Epithelial cell of prostate (primary cell): ENCODE data around the gene SORL1-AS1.

Experiments
- DNase-seq: peaks from one replicate; pipeline ENCODE4 v3.0.0-alpha.2; 2011; ENCODE audit warnings: low read depth, low spot score
- H3K27ac ChIP-seq: fragments of 450-650 bp; 2 replicates; pipeline ENCODE4 v1.5.1; 2017; ENCODE audit warnings: mild to moderate bottlenecking

SORL1-AS1 gene

DNA sequence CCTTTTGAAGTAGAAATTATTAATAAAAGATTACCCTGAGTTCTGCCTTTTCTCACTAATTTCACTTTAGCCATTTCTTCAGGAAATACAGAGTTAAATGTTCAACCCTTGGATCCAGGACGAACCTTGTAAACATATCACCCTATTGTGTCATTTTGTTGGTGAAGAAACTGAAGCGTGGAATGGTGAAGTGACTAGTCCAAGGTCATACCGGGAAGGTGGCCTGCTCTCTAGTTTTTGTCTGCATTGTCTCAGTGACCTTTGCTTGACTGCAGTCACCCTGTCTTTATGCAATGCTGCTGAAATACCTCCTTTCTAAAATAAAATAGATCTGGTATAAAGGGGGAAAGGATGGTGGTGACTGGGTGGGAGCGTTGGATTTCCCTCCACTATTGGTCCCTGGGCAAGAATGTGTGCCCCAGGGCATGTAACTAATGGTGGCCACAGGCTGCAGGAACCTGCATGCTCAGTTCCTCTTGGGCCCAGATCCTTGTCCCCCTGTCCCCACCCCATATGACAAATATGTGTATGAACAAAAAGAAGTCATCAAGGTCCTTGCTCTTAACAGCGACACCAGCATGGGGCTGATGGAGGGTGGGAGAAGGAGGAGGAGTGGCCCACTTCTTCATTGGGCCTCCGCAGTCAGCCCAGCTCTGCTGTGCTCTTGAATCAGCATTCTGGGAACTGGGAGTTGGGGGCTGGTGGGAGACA lies 977 bp upstream of the SORL1-AS1 start:
- DNase-seq: no peak
- H3K27ac ChIP-seq: no peak overlapping the region

- peak within 1 kb of the TSS; percentile 36 for H3K27ac ChIP-seq
- DNase-seq: no peak
Measured at GRCh38 chr11:121451986-121452608, 670 bp downstream of the SORL1-AS1 start, which contains the start of gene SORL1. SORL1 (plus strand) TSS chr11:121452314; CDS start chr11:121452332, 18 bp downstream.

- peak overlapping the region; percentile 36 for H3K27ac ChIP-seq
- no peak for DNase-seq
Measured at GRCh38 chr11:121451178-121451985, 1.4 kb downstream of the SORL1-AS1 start.

DNA sequence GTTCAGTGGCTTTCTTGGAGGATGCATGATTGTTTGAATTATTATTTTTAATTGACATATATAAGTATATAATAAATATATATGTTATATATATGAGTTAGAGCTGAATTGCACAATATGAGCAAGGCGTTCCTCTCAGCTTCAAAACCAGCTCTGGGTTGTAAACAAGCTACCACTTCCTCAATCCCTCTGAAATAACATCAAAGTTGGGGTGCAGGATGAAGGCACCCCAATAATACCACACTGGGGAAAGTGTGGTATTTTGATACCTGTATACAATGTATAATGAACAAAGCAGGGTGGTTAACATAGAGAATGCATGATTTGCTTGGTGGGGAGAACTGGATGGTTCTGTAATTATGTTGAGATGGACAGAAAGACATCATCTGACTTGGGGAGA lies 2.4 kb downstream of the SORL1-AS1 start:
- no peak overlapping the region for H3K27ac ChIP-seq
- DNase-seq: no peak

GRCh38 chr11:121449626-121450025 lies 3.1 kb downstream of the SORL1-AS1 start:
- DNase-seq: no peak
- H3K27ac ChIP-seq: no peak overlapping the region

DNA sequence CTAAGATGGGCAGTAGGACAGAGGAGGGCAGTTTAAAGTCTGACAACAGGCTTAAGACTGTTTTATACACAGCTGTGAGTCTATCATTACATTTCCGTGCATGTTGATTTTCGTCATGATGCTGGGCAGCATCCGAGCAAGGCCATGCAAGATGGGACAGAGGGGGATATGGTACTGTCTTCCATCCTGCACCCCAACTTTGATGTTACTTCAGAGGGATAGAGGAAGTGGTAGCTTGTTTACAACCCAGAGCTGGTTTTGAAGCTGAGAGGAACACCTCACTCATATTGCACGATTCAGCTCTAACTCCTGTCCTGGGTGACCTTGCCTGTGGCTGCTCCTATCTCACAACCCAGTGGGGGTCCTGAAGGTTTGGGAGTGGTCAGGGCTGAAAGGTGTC lies 3.6 kb downstream of the SORL1-AS1 start:
- no peak overlapping the region for H3K27ac ChIP-seq
- DNase-seq: no peak

GRCh38 chr11:121448431-121448941 lies 4.3 kb downstream of the SORL1-AS1 start:
- no peak for DNase-seq
- no peak overlapping the region for H3K27ac ChIP-seq

DNA sequence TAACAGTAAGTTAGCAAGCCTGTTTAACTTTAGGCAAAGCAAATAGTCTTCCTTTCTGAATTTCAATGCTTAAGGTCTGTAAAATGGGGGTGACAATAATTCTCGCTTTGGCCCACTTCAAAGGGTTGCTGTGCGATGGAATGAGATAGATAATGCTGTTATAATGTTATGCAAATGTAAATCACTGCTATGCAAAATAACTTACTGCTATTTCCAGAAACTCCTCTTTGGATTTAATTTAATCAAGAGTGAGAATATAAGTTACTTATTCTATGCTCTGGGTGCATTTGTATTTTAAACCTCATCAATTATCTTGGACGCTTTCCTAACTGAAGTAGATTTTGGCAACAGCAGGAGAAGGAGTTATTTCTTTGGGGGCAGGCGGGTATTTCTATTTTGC lies 4.8 kb downstream of the SORL1-AS1 start:
- H3K27ac ChIP-seq: no peak overlapping the region
- no peak for DNase-seq

GRCh38 chr11:121446752-121447156 lies 6.0 kb downstream of the SORL1-AS1 start:
- H3K27ac ChIP-seq: no peak overlapping the region
- no peak for DNase-seq

DNA sequence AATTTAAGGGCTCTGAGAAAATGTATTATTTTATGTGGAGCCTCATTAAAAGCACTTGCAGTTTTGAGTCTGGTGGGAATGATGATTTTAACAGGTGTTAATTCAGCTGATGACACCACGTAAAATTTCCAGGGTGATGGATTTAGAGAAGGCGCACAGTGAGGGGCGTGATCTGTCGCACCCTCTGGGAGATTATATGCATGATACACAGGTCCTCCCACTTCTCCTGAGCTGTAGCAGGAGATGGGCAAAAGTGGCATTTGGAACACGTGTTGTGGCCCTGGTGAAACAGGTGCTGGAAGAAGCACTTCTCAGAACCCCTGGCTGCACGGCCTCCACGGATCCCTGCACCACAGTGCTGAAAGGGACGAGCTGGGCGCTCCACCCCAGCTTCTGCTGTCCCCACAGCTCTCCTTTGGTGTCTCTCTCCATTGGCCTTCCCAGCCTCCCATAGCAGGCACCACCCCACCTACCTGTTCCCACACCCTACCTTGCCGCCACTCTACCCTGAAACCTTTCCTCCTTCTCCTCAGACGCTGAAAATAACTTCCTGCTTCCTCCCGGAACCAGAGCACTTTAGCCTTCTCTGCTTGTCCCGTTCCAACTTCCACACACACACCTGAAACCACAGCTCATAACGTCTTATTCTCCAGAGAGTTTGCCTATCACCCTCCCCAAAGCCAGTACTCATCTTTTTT lies 7.5 kb downstream of the SORL1-AS1 start:
- no peak overlapping the region for H3K27ac ChIP-seq
- DNase-seq: no peak

DNA sequence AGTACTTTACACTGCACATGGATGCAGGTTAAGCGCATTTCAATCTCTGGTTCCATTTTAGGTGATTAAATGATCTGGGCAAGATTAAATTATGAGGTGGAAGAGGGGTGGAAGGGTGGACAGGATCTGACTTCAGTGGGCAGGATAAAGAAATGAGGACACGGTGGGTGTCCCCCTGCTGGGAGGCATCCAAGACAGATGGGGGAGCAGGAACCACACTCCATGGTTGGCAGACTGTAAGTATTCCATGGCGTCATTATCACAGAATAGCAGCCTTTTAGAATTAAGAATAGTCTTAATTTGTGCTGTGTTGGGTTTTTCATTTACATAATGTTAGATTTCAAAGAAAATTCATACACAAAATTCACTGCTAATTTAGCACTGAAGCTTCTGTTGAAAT lies 8.2 kb downstream of the SORL1-AS1 start:
- no peak for DNase-seq
- no peak overlapping the region for H3K27ac ChIP-seq

DNA sequence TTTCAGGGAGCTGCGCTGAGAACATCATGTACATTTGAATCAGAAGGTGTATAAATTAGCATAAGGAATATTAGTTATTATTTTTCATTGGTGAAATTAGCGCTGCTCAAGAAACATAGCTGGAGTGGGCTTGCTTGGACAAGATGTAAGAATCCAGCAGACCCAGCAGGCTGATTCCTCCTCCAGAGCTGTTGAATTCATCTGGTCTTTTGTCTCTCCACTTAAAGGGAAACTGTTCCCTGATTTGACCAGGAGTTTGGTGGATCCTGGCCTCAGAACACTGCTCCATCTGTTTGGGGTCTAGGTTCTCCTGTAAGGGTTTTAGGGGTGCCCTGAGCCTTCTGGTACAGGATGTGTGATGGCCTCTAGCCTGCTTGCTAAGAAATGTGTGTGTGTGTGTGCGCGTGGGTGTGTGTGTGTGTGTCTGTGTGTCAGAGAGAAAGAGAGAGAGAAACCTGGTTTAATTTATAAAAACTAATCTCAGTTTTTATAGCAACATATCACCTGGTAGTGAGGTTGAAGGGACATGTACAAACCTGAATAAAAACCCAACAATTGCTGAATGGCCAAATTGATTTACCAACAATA lies 9.0 kb downstream of the SORL1-AS1 start:
- DNase-seq: no peak
- H3K27ac ChIP-seq: no peak overlapping the region

DNA sequence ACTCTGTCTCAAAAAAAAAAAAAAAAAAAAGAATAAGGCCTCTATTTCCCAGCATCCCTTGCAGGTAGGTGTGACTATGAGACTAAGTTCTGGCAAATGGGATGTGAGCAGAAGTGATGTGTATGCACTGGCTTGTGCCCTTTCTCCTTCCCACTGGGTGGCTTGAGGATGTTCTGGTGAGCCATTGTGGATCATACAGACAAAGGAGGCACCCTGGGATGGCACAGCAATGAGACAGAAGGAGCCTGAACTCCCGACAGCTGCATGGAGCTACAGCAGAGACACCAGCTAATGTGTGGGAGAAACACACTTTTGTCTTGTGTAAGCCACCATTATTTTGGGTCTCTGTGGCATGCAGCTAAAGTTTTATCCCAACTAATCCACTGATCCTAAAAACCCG lies 11.2 kb downstream of the SORL1-AS1 start:
- DNase-seq: no peak
- H3K27ac ChIP-seq: no peak overlapping the region

DNA sequence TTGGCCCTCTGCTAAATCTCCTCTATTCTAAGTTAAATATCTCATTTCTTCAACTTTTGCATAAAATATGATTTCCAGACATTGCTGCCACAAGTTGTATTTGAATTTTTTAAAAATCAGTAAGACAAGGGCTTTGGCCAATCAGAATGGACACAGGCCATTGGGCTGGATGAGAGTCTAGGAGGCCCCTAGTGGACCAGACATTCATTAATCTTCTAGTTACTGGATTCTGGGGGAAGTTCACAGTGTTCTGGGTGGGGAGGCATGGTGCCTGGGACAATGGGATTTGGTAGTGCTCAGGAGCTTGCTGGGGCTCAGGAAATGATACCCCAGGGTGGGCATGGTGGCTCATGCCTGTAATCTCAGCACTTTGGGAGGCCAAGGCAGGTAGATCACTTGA lies 13.0 kb downstream of the SORL1-AS1 start:
- H3K27ac ChIP-seq: no peak overlapping the region
- no peak for DNase-seq

DNA sequence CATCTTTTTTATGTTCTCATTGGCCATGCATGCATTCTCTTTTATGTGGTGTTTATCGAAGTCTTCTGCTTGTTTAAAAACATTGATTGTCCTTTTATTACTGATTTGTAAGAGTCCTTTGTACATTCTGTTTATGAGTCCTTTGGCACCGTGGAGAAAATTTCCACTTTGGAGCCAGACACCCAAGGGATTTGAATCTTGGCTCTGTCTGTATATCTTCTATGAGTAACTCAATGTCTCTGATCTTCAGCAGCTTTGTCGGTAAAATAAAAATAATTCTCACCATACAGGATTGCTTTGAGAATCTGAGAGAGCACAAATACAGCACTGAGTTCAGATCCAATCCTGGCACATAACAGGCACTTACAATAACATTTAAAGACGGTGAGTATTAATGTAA lies 13.4 kb downstream of the SORL1-AS1 start:
- no peak for DNase-seq
- no peak overlapping the region for H3K27ac ChIP-seq

GRCh38 chr11:121437686-121438078 lies 15.1 kb downstream of the SORL1-AS1 start:
- no peak overlapping the region for H3K27ac ChIP-seq
- no peak for DNase-seq

DNA sequence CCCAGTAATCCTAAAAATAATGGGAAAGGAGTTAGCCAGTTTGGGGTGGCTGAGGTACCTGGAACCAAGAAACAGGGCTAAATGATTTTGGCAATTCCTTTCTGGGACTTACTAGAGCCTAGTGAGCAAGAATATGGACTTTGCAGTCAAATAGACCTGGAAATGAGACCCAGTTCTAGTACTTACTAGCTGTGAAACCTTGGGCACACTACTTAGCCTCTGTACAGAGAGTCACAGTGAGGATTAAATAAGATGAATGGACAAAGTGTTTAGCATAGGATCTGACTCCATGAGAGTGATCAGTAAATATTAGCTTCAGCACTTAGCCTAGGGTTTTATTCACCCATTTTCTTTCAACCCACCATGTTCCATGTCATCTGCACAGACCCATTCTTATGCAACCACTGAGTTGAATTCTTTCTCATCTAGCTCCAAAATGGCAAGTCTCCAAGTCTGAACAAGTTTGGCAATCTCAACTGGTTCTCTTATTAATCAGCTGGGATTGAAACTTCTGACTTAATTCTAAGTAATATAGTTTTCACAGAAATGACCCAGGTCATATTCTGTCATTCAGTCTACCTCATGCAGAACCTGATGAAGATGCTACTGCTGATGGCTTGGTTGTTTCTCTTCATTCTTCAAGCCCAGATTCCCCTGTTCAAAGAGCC lies 15.6 kb downstream of the SORL1-AS1 start:
- no peak for DNase-seq
- H3K27ac ChIP-seq: no peak overlapping the region

- H3K27ac ChIP-seq: no peak overlapping the region
- DNase-seq: no peak
Measured at GRCh38 chr11:121435551-121436511, 16.9 kb downstream of the SORL1-AS1 start.
